ENCODE results near the gene DNAI4.

GRCh38 chr1:66929691-66929998 is 5.0 kb upstream of the DNAI4 start:
- TF ChIP-seq CTCF (conservative IDR thresholded peaks at IDR 0.05; ENCODE audit: low read depth in 2 of 2): no peak
- no peak for TF ChIP-seq ZNF331 (CRISPR knock-in tag; IDR thresholded peaks at IDR 0.05; ENCODE audit: low read depth)
- TF ChIP-seq, protein P1, sequence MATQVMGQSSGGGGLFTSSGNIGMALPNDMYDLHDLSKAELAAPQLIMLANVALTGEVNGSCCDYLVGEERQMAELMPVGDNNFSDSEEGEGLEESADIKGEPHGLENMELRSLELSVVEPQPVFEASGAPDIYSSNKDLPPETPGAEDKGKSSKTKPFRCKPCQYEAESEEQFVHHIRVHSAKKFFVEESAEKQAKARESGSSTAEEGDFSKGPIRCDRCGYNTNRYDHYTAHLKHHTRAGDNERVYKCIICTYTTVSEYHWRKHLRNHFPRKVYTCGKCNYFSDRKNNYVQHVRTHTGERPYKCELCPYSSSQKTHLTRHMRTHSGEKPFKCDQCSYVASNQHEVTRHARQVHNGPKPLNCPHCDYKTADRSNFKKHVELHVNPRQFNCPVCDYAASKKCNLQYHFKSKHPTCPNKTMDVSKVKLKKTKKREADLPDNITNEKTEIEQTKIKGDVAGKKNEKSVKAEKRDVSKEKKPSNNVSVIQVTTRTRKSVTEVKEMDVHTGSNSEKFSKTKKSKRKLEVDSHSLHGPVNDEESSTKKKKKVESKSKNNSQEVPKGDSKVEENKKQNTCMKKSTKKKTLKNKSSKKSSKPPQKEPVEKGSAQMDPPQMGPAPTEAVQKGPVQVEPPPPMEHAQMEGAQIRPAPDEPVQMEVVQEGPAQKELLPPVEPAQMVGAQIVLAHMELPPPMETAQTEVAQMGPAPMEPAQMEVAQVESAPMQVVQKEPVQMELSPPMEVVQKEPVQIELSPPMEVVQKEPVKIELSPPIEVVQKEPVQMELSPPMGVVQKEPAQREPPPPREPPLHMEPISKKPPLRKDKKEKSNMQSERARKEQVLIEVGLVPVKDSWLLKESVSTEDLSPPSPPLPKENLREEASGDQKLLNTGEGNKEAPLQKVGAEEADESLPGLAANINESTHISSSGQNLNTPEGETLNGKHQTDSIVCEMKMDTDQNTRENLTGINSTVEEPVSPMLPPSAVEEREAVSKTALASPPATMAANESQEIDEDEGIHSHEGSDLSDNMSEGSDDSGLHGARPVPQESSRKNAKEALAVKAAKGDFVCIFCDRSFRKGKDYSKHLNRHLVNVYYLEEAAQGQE (IDR thresholded peaks at IDR 0.05; ENCODE audit: unreplicated experiment): no peak
- TF ChIP-seq POLR2AphosphoS5 (IDR thresholded peaks at IDR 0.05; ENCODE audit: low read depth): no peak
- TF ChIP-seq CREB1 (CRISPR knock-in tag; IDR thresholded peaks at IDR 0.05; ENCODE audit: low read depth): no peak
- TF ChIP-seq EZH2phosphoT487 (IDR thresholded peaks at IDR 0.05; ENCODE audit: unreplicated experiment): no peak
- TF ChIP-seq, protein P2, sequence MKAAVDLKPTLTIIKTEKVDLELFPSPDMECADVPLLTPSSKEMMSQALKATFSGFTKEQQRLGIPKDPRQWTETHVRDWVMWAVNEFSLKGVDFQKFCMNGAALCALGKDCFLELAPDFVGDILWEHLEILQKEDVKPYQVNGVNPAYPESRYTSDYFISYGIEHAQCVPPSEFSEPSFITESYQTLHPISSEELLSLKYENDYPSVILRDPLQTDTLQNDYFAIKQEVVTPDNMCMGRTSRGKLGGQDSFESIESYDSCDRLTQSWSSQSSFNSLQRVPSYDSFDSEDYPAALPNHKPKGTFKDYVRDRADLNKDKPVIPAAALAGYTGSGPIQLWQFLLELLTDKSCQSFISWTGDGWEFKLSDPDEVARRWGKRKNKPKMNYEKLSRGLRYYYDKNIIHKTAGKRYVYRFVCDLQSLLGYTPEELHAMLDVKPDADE (IDR thresholded peaks at IDR 0.05): no peak
- TF ChIP-seq EZH2 (IDR thresholded peaks at IDR 0.05; ENCODE audit: low read depth, unreplicated experiment): no peak
- TF ChIP-seq NANOG (IDR thresholded peaks at IDR 0.05; ENCODE audit: borderline replicate concordance): no peak
- no peak for TF ChIP-seq ZNF462 (CRISPR knock-in tag; IDR thresholded peaks at IDR 0.05)
- TF ChIP-seq JUNB (IDR thresholded peaks at IDR 0.05; ENCODE audit: unreplicated experiment): no peak
- no peak for TF ChIP-seq ZNF114 (CRISPR knock-in tag; IDR thresholded peaks at IDR 0.05)
- no peak for TF ChIP-seq STAT1 (IDR thresholded peaks at IDR 0.05; ENCODE audit: unreplicated experiment)
